ENCODE data around the gene ALX4.

ALX4 gene

GRCh38 chr11:44335052-44335760 lies 25.3 kb upstream of the ALX4 start:
- DNase-seq (ENCODE audit: low read depth, low spot score): no peak

DNA sequence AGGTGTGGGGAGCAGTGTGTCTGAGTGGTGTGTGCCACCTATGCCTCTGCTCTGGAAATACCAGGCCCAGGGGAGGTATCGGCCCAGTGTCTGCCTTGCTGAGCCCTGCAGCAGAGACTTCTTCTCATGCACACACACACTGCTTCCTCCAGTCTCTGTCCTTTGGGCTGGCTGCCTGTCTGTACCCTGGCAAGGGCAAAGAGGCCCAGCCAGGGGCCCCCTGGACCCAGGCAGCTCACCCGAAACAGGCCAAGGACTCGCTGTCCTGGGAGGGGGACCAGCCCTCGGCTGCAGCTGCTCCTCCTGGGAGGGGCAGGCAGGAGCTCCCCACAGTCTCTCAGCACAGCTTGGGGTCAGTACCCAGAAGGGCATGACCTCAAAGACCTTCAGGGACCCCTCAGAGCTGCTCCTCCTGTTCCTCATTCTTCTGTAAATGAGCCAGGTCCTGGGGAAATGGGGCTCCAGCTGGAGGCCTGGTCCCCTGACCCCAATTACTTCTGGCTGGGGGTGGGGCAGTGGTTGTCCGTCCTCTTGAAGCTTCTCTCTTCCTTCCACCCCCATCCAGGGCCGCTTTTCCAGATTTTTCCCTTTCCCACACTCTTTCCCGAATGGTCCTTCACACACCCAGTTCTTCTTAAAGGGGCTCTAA lies 24.5 kb upstream of the ALX4 start:
- no peak for DNase-seq (ENCODE audit: low read depth, low spot score)

DNA sequence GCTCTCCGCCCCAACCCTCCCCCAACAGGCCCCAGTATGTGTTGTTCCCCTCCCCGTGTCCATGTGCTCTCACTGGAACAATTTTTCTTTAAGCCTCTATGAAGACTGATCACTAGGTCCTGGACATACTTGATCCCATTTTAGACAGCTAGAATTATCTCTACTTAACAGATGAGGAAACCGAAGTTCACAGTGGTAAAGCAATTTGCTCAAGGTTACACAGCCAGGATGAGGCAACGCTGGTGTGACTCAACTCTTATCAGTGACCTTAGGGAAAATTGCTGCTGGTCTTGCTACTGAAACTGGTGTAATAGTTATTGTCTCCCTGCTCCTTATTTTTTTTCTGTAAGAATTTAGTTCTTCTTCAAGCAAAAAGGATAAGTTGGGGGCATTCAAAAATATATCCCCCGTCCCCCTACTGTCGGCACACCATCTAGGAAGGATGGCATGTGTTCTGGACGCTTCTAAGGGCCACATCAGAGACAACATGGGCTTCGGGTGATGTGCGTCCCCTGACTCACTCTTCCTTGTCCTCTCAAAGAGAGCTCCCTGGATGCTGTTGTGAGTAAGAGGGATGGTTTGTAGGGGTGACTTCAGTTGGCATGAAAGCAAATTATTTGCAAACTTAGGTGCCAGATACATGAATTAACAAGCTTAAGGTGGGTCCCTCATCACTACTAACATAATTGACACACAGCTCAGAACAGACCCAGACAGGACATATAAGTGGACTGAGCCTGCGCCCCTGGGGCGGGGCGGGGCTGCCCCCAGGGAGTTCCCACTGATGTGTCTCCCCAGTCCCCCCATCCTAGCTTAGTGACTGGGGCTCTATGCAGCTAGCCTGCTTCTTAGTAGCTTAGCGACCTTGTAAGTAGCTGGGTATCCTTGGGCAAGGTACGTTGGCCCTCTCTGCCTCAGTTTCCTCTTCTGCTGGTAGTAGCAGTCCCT lies 23.6 kb upstream of the ALX4 start:
- no peak for DNase-seq (ENCODE audit: low read depth, low spot score)

DNA sequence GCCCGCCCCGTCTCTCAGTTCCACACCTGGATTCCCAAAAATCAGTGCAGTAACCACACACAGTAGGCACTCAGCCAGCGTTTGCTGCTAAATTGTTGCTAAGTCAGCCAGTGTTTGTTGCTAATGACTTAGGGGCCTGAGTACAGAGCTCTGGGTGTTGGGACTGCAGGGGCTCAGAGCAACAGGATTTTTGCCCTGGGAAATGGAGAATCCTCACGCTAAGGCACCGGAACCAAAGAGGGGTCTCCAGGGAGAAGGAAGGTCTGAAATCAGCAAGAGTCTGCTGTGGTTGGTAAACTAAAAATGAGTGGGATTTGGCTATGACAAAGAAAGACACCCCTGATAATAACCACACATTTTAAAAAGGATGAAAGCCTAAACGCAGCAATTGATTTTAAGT lies 22.7 kb upstream of the ALX4 start:
- DNase-seq (ENCODE audit: low read depth, low spot score): no peak

GRCh38 chr11:44329472-44330230 lies 19.7 kb upstream of the ALX4 start:
- DNase-seq (ENCODE audit: low read depth, low spot score): no peak

- no peak for DNase-seq (ENCODE audit: low read depth, low spot score)
These were observed 18.3 kb upstream of the ALX4 start for GRCh38 chr11:44328138-44328660.

- no peak for DNase-seq (ENCODE audit: low read depth, low spot score)
These were observed 17.8 kb upstream of the ALX4 start for GRCh38 chr11:44327730-44328129.

GRCh38 chr11:44326615-44327475 lies 16.9 kb upstream of the ALX4 start:
- no peak for DNase-seq (ENCODE audit: low read depth, low spot score)

DNA sequence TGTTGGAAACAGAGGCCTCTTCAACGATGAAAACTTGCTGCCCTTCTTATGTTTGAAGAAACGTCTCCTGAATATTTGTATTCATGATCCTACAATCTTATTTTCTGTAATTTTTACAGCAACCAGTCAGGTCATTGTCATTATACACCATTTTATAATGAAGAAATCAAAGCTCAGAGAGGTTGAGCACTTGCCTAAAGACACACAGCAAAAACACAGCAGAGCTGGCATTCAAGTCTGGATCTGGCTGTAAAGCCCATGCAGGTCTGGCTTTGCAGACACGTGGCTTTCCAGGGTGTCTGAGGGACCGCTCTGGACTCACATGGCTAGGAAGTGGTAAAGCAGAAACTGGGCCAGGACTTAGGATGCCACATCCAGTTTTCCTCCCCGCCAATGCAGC lies 15.8 kb upstream of the ALX4 start:
- no peak for DNase-seq (ENCODE audit: low read depth, low spot score)

- DNase-seq (ENCODE audit: low read depth, low spot score): no peak
These were observed 15.0 kb upstream of the ALX4 start for GRCh38 chr11:44324749-44325525.

DNA sequence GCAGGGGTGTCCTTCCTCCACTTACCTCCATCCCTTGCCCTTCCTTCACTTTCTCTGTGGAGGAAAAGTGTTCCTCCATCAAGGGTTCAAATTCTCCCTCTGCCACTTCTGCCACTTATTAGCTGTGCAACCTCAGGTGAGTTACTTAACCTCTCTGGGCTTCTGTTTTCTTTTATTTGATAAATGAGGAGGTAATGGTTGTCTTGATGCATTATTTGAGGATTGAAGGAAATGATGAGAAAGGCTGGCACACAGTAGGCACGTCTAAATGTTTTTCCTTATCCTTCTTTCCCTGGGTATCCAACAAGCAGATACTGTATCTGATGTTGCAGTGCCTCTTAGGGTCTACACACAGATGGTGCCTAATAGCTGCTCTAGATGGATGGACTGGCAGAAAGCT lies 14.3 kb upstream of the ALX4 start:
- DNase-seq (ENCODE audit: low read depth, low spot score): no peak

DNA sequence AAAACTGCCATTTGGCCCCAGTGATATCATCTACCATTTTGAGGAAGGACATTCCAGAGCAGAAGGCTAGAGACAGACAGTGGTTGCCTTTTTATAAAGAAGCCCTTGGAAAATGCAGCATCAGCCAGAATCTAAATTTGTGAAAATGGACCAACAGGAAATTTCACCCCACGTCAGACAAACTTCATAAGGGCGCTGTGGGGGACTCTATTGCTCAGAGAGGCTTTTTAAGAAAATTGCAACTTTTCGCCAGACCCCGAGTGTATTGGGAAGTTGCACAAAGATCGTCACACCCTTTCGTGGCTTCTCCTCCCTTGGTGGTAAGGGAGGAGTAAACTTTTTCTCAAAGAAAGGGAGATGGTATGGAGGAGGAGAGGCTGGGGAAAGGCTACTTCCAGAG lies 12.3 kb upstream of the ALX4 start:
- no peak for DNase-seq (ENCODE audit: low read depth, low spot score)

- no peak for DNase-seq (ENCODE audit: low read depth, low spot score)
These were observed 11.1 kb upstream of the ALX4 start for GRCh38 chr11:44321059-44321458.

DNA sequence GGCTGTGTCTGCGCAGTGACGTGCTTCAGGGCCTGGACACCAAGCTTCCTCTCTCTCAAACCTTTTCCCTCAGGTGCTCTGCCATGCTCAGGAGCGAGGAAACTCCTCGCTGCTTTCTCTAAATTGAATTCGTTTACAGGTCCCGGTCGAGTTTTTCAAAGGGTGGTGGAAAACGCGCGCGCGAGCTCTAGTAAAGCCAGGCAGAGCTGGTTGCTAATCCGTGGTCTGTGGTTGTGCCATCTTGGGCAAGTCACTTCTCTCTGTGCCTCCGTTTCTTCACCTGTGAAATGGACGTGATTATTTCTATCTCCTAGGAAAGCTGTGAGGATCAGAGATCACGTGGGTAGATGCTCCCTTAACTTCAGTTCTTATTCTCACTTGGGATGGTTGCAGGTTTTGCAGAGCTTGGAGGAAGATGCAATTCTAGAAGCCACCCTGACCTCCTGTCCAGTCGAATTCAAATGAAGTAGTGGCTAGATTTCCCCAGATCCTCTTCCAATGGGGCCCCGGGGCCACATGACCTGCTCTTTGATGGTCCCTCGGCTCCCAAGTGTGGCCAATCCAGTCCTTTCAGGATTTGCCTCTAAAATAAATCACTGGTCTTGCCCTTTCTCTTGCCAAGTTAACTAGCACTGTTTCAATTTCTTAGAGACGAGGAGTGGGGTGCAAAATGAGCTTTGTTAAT lies 10.5 kb upstream of the ALX4 start:
- DNase-seq (ENCODE audit: low read depth, low spot score): no peak

DNA sequence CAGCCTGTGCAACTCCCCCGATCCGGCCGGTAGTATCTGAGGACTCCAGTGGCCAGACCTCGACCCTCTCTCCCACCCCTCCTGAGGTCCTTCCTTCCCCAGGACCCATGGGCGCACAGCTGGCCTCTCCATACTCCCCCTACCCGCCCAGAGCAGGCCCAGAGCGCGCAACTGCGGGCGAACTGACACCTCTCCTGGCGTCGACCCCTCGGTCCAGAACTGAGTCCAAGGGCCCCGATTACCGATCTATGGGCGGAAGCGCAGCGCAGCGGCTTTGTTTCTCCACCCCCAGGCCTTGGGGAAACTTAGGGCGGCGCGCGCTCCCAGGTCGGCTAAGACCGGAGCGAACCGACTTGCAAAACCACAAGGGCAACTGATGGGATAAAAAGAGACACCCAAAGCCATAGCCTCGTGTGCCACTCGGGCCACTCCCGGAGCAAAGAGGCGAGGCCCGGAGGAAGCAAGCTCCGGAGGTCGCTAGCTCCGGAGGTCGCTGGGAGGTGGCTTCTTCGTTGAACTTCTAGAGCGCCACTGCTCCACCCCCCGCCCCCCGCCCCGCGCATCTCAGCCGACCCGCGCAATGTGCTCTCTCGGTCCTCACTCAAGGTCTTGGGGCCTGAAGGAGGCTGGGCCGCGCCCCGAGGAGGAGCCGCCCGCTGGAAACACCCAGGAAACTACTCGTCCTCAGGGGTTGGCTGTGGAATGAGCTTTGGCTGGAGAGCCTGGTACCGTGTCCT lies 9.8 kb upstream of the ALX4 start:
- no peak for DNase-seq (ENCODE audit: low read depth, low spot score)

GRCh38 chr11:44319170-44319551 lies 9.2 kb upstream of the ALX4 start:
- no peak for DNase-seq (ENCODE audit: low read depth, low spot score)

GRCh38 chr11:44318369-44318768 lies 8.4 kb upstream of the ALX4 start:
- no peak for DNase-seq (ENCODE audit: low read depth, low spot score)

- DNase-seq (ENCODE audit: low read depth, low spot score): no peak
These were observed 6.8 kb upstream of the ALX4 start for GRCh38 chr11:44316659-44317240.

Measured in smooth muscle cell of the brain vasculature (primary cell).